NCI-H1694 (cell line): ENCODE results near the gene CYP4F3.
"Not testable (repeated sequence)": the region's sequence is repeated elsewhere in the genome, so short reads cannot be mapped to it uniquely, and the experiment has no call there.

Source experiments
- DNase-seq: peaks from one replicate; lab custom pipeline; 2025; lab: John Stamatoyannopoulos, UW

The CYP4F3 gene

GRCh38 chr19:15666883-15667282, 26.2 kb downstream of the CYP4F3 start:
- DNase-seq = no peak

GRCh38 chr19:15669440-15669839, 28.7 kb downstream of the CYP4F3 start:
- no peak for DNase-seq

- DNase-seq = no peak
These were observed 29.2 kb downstream of the CYP4F3 start for GRCh38 chr19:15669891-15670290.

GRCh38 chr19:15671237-15671821, 30.6 kb downstream of the CYP4F3 start:
- no peak for DNase-seq

- DNase-seq = no peak
These were observed 31.3 kb downstream of the CYP4F3 start for GRCh38 chr19:15671891-15672579.

GRCh38 chr19:15672580-15673175, 32.0 kb downstream of the CYP4F3 start, which contains the start of gene CYP4F12:
CYP4F12 (plus strand) TSS chr19:15673087; CDS start chr19:15673530, 443 bp downstream.
- no peak for DNase-seq

- no peak for DNase-seq
These were observed 32.5 kb downstream of the CYP4F3 start for GRCh38 chr19:15673176-15673654.

GRCh38 chr19:15675560-15675959, 34.9 kb downstream of the CYP4F3 start:
- DNase-seq = no peak

- DNase-seq = no peak
These were observed 38.4 kb downstream of the CYP4F3 start for GRCh38 chr19:15679089-15679488.

- not testable (repeated sequence) for DNase-seq
These were observed 39.2 kb downstream of the CYP4F3 start for GRCh38 chr19:15679865-15680264.

GRCh38 chr19:15680478-15681322, 40.0 kb downstream of the CYP4F3 start:
- no peak for DNase-seq

GRCh38 chr19:15683411-15683810, 42.7 kb downstream of the CYP4F3 start:
- DNase-seq = no peak

GRCh38 chr19:15684828-15685227, 44.1 kb downstream of the CYP4F3 start:
- DNase-seq = no peak

GRCh38 chr19:15696654-15697194, 56.0 kb downstream of the CYP4F3 start:
- DNase-seq = no peak

GRCh38 chr19:15701757-15702533, 61.2 kb downstream of the CYP4F3 start:
- DNase-seq = no peak

GRCh38 chr19:15702534-15702930, 61.8 kb downstream of the CYP4F3 start:
- peak; percentile 32 for DNase-seq
